ENCODE data around the gene TMEM140. TPM values are rescaled to one million over a fixed set of nuclear protein-coding genes. Genes with fewer than 3 reads are reported as not detected.
"Not testable (repeated sequence)": the region's sequence is repeated elsewhere in the genome, so short reads cannot be mapped to it uniquely, and the experiment has no call there.

The TMEM140 gene
- total RNA-seq, 1 donor from 2014 or later, result 0.41 TPM

DNA sequence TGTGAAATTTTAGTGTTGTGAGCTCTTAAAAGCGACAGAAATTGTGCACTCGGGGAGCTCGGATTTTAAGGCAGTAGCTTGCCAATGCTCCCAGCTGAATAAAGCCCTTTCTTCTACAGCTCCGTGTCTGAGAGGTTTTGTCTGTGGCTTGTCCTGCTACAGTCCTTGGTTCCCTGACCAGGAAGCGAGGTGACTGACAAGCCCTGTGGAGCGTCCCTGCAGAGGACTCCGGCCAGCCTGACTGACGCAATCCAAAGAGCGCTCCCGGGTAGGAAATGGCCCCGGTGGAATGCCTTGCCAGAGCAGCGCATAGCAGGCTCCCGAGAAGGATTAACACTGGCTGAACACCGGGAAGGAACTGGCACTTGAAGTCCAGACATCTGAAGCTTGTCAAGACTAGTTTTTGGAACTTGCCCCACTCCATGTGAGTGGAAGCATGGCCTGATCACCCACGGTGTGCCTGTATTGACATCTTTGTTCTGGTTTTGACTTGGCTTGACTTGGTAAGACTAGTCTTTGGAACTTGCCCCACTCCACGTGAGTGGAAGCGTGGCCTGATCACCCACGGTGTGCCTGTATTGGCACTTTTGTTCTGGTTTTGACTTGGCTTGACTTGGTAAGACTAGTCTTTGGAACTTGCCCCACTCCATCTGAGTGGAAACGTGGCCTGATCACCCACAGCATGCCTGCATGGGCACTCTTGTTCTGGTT is 23.9 kb downstream of the TMEM140 start:
- DNase-seq (ENCODE audit: low spot score in 2 of 2), result peak; percentile 25 to 34
- FAIRE-seq, result not testable (repeated sequence)

DNA sequence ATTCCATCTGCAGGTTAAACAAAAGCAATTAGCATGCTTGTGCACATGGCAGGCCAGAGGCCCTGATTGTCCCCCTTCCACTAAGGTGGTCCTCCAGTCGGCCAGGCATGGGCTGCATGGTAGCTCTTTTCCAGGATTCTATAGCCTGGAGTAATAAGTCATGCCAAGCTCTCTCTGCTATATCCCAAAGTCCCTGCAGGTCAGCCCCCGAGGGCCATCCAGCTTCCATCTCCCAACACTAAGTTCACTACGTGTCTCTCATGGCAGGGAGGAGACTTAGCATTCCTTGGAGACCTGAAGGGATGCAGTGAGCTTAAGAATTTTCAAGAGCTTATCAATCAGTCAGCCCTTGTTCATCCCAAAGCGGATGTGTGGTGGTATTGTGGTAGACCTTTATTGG is 26.0 kb downstream of the TMEM140 start:
- not testable (repeated sequence) for DNase-seq (ENCODE audit: low spot score in 2 of 2)

DNA sequence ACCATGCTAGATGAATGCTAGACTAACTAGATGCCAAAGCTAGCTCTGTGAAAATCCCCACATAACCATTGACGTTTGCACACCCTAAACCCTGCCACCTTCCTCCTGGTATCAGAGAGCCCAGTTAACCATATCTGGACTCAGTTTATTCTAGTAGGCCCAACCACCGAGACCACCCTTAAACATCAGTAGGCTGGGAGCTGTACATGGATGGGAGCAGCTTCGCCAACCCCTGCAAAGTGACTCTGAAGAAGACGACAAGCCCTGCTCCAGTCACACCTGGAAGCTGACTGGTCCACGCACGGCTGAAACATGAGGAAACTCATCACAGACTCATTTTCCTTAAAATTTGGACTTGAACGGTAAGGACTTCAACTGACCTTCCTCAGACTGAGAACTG is 27.1 kb downstream of the TMEM140 start:
- no peak for FAIRE-seq

More for the DNA sequence above, 26.0 kb downstream of the TMEM140 start:
- FAIRE-seq, result not testable (repeated sequence)

DNA sequence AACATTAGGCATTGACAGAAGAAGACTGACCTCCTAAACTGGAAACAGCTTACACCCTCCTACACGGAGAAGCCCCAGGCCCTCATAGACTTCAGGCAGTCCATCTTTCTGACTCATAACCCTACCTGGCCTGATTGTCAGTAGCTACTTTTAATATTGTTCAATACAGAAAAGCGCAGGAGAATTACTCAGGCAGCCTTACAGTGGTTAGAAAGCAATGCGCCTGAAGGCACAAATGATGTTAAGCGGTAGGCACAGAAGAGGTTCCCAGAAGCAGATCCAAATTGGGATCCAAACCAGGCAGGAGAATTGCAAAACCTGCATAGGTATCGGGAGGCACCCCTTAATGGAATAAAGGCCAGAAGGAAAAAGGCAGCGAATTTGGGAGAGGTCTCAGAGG is 28.1 kb downstream of the TMEM140 start:
- DNase-seq (ENCODE audit: low spot score in 2 of 2) (no peak), FAIRE-seq (no peak)

More for the DNA sequence above, 27.1 kb downstream of the TMEM140 start:
- DNase-seq (ENCODE audit: low spot score in 2 of 2), result no peak

DNA sequence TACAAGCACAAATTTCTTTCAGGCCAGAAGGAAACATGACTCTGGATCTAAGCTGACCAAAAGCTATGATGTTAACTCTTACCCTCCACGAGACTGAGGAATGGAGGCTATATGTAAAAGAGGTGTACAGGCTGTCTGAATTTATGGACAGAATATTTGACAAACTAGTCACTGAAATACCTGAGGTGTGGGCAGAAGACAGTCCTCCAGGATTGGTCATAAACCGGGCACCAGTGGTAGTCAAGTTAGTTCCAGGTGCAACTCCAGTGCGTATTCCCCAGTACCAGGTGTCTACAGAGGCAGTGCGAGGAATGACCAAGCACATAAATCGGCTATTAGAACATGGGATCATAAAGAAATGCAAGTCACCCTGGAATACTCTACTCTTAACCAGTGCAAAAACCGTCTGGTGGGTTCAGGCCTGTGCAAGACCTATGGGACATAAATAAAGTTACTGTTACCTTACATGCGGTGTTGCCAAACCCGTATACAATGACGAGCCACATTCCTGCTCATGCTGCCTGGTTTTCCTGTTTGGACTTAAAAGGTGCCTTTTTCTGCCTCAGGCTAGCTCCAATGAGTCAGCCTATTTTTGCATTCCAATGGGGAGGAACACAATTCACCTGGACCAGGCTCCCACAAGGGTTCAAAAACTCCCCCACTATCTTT is 29.3 kb downstream of the TMEM140 start:
- DNase-seq (ENCODE audit: low spot score in 2 of 2) (no peak), FAIRE-seq (no peak)

DNA sequence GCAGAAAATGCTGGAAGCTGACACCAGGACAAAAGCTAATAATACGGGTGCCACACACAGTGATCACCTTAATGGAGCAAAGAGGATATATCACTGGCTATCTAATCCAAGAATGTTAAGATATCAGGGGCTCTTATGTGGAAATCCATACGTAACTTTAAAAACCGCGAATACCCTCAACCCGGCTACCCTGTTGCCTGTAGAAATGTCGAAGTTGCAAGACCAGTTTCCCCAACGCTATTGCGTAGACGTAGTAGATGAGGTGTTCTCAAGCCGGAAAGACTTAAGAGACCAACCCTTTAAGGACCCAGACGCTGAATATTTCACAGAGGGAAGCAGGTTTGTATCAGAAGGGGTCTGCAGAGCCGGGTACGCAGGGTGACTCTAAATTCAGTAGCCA is 30.5 kb downstream of the TMEM140 start:
- no peak for FAIRE-seq
- DNase-seq (ENCODE audit: low spot score in 2 of 2), result no peak

DNA sequence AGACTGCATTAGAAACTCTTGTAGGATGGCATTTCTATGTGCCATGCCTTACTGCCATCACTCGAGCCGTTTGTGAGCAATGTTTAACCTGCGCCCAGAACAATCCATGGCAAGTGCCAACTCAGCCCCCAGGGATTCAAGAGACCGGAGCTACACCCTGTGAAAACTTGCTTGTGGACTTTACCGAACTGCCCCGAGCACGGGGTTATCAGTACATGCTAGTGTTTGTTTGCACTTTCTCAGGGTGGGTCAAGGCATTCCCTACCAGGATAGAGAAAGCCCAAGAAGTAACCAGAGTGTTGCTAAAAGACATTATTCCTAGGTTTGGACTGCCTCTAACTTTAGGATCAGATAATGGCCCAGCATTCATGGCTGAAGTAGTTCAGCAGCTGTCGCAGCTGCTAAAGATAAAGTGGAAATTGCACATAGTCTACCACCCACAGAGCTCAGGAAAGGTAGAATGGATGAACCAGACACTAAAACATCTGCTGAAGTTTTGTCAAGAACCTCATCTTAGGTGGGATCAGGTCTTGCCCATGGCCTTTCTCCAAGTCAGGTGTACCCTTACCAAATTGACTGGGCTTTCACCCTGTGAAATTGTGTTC is 31.6 kb downstream of the TMEM140 start:
- FAIRE-seq, result no peak
- no peak for DNase-seq (ENCODE audit: low spot score in 2 of 2)

DNA sequence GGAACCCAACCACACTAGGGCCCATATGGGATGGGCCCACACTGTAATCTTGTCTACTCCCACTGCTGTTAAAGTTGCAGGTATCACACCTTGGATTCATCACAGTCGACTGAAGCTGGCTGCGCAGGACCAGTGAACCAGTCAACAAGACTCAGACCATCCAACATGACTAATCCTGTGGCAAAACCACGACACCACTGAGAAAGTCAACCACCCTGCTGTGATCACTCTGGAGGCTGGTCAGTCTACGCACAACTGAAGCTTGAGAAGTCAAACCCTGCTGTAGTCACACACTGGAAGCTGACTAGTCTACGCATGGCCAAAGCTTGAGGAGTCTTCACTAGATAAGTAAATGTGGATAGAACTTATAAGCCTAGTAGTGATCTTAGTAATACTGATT is 32.2 kb downstream of the TMEM140 start:
- no peak for FAIRE-seq

DNA sequence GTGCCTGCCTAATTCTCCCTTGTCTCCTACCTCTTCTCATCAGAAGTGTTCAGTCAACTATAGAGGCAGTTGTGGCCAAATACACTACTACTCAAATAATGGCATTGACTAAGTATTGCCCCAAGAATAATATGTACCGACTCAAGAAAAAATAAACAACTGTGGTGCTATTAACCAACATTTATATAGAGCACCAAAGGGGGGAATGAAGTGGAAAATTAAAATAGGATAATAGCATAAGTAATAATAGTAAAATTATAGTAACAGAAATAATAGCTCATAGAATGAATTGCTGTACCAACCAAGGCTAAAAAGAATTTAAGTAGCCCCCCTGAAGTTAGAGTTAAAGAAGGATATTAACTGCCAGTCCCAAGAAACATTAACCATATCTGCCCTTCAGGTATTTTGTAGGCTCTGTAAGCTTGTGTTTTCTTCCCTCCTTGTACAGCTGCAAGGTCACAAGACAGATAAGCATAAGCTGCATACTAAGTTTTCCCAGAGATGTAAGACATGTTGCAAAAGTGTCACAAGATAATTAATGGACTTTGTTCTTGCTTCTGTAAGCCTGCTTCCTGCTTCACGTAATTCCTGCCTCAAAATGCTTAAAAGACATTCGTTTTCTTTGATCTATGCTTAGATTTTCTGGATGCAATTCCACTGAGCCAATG is 33.5 kb downstream of the TMEM140 start:
- no peak for DNase-seq (ENCODE audit: low spot score in 2 of 2)
- FAIRE-seq, result no peak

More for the DNA sequence above, 32.2 kb downstream of the TMEM140 start:
- DNase-seq (ENCODE audit: low spot score in 2 of 2), result no peak

DNA sequence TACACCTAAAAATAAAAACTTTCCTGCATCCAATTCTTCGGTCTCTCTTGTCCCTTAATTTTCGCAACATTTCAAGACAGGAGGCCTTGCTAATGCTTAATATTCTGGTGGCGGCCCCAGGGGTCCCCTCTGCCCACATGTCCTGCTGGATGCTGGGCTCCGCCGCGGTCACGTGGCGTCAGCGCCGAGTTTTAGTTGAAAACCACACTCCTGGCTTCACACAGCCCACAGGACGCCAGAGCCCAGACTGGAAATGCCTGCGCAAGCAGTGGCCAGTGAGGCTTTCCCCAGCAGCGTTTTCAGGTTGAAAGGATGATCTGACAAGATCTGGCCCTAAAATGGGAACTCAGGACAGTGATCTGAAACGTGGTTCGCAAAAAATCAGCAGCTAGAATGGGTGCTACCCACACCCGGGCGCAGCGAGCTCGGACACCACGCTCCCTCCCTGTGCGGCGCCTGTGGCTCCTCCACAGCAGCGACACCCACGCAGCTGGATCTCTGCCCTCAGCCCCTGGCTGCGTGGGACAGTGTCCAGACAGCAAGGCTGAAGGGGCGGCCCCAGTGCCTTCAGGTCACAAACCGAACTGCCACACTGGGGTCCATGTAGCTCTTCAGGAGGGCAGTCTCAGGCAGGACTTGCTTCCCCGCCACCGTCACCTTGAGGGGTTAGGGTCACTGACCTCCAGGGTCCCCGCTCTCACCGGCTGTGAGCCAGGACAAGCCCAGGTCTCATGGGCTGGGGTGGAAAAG is 34.2 kb downstream of the TMEM140 start:
- FAIRE-seq, result no peak

DNA sequence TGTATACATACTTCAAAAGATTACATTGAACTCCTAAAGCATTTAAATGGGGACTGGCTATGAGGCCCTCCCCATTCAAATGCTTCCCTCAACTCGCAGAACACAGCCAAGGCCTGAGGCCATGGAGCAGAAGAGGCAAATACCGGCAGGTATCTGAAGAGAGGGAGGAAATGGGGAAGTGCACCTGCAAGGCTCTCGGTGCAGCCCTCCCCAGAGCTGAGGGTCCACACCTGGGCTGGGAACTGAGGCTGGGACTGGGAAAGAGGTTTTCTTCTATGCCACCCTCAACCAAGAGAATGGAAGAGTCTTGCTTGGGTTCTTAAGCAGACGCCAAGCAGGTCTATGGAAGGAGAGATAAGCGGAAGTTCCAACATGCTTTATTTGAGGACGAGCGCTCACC is 35.6 kb downstream of the TMEM140 start:
- FAIRE-seq, result no peak
- DNase-seq (ENCODE audit: low spot score in 2 of 2), result no peak

More for the DNA sequence above, 34.2 kb downstream of the TMEM140 start:
- no peak for DNase-seq (ENCODE audit: low spot score in 2 of 2)

DNA sequence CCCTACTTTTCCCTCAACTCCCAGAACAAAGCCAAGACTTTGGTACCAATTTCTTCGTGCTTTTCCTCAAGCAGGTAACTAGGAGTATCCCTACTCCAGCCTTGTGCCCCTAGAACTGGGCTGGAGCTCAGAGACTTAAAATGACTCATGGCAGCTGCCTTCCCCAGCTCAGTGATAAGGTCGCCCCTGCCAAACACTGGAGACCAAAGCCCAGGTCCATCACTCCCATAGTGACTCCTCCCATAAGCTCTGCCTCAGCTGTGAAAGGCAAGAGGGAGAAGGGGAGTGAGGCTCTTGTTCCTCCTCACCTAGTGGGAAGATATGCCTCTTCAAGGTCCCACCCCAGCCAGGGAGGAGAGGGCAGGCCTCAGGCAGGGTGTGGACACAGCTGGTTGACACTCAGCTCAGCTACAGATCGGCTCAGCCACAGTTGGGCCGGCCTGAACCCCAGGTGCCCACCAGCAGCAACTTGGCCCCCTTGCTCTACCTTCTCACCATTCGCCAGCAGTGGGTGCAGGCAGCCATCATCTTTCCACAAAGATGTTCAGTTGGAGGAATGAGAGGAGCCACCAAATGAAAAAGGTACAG is 36.5 kb downstream of the TMEM140 start:
- DNase-seq (ENCODE audit: low spot score in 2 of 2), result no peak
- no peak for FAIRE-seq

DNA sequence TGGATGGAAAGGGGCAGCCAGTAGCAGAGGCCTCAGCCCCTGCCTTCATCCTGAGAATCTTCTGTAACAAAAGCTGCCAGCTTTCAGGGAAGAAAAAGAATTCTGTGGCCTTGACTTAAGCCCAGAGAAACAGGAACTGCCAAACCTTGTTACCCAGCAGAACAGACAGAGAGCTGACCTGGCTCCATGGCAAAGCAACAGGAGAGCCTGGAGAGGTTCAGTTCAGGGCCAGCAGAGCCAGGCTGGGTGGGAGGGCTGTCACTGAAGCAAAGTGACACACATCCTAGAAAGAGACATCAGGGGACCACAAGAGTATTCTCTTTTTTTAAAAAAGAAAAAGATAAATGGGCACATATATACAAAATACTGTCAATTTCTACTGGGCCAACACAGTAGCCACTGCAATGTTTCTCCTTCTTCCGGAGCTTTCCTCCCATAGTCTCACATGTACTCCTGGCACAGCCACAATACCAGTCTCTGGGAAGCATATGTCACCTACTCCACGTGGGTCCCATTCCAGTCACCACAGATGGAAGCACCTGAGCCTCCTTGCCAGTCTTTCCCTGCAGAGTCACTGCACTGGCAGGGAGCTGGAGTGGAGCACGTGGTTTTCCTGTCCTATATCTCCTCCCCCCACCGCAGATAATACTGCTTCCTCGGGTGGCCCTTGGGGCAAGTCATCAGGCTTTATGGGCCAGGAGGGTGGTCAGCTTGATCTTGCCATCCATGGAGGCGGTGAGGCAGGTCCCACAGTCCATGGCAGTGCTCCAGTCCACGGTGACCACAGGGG is 37.8 kb downstream of the TMEM140 start:
- FAIRE-seq (no peak), DNase-seq (ENCODE audit: low spot score in 2 of 2) (no peak)

DNA sequence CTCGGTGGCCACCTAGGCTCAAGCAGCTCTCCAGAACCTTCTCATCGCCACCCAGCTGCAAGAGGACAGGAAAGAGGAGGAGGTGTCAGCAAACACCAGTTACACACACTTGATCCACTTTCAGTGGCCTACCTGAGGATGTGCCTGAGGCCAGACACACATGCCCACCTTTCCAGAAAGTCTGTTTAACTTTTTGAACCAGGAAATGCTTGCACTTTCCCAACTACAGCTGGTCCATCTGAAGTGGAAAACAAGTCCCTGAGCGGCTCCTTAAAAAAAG is 38.3 kb downstream of the TMEM140 start:
- no peak for FAIRE-seq
- DNase-seq (ENCODE audit: low spot score in 2 of 2), result no peak

DNA sequence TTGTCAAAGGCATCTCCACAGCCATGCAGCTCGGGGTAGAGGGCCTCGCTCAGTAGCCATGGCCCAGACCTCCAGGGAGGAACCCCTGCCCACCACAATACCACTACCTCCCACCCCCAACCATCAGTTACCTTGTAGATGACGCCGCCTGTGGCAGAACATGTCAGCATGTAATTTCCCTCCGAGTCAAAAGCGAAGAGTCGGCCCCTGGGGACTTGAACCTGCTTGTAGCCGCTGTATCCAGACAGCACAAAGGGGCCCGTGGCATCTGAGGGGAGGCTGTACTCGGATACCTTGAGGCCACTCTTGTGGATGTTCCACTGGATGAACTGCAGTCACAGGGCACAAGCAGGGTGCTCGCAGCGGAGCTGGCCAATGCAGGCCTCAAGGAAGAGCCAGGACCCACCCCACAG is 39.0 kb downstream of the TMEM140 start:
- DNase-seq (ENCODE audit: low spot score in 2 of 2) (no peak), FAIRE-seq (no peak)

DNA sequence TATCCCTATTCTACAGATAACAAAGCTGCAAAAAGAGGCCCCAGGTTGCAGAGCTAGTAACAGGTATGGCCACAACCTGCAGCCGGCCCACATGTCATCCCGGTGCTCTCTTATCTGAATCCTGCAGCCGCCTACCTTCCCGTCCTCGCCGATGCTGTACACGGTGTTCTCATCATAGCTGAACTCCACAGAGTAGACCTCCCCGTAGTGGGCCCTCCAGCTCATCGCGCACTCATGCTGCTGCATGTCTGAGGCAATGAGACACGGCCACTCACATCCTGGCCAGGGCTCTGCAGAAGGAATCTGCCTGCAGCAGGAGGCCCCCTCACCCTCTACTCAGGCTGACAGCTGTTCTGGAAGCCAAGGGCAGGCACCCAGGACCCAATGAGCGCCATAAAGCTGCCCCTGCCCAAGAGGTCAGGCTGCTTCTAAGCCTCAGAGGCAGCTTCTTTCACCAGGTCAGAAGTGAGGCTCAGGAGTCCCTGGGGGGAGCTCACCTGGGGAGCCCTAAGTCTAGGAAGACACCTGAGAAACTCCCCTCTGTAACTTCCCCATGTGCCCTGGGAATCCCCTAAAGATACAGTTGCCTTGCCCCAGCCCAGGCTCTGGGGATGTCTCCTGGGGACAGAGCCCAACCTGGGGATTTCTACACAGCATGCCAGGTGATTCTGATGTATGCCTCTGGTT is 40.6 kb downstream of the TMEM140 start:
- FAIRE-seq (no peak), DNase-seq (ENCODE audit: low spot score in 2 of 2) (no peak)

DNA sequence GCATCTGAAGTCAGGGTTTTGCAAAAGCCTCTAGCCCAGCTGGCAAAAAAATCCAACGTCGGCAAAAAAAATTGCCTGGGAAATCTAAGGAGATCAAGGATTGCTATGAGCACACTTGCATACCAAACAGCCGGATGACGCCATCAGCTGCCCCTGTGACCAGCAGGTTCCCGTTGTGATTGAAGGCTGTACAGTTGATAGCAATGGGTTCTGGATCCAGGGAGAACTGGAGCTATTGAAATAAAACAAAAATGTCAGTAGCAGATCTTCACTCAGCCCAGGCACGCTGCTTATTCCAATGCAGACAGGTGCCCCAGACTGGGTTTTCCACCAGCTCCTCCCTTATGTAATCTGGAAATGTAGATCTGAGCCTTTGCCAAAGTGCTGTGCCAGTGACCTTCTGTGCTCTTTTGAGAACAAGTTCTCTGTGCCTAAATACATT is 41.4 kb downstream of the TMEM140 start:
- no peak for FAIRE-seq
- DNase-seq (ENCODE audit: low spot score in 2 of 2), result no peak

DNA sequence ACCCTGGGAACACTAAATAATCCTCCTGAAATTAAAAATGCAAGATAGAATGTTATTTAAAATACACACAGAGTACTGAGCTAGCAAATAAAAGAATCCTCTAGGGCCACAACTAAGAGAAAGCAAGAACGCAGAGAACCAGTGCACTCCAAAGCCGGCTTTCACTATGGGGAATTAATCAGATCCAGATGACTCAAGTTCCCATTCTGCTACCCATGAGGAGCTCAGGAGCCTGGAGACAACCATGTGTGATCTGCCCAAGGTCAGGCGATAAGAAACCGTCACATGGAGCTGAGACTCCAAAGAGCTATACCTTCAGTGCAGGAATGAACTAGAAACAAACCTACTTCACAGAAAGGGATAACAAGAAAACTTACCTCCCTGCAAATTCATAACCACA is 42.1 kb downstream of the TMEM140 start:
- FAIRE-seq, result no peak

DNA sequence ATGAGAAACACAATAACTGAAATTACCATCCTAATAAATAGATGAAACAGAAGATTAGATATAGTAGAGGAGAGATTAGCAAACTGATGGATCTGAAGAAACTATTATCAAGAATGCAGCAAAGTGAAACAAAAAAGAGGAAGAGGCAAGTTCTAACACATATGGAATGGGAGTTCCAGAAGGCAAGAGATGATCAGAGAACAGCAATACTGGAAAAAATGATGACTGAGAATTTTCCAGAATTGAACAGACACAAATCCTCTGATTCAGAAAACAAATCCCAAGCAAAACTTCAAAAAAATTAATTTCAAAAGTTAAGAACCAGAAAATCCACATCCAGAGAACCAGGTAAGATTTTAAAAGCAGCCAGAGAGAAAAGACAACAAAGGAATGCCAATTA is 42.8 kb downstream of the TMEM140 start:
- FAIRE-seq (no peak), DNase-seq (ENCODE audit: low spot score in 2 of 2) (no peak)

More for the DNA sequence above, 42.1 kb downstream of the TMEM140 start:
- DNase-seq (ENCODE audit: low spot score in 2 of 2), result no peak
